Measurements from ENCODE around the gene CDH13.

DNA sequence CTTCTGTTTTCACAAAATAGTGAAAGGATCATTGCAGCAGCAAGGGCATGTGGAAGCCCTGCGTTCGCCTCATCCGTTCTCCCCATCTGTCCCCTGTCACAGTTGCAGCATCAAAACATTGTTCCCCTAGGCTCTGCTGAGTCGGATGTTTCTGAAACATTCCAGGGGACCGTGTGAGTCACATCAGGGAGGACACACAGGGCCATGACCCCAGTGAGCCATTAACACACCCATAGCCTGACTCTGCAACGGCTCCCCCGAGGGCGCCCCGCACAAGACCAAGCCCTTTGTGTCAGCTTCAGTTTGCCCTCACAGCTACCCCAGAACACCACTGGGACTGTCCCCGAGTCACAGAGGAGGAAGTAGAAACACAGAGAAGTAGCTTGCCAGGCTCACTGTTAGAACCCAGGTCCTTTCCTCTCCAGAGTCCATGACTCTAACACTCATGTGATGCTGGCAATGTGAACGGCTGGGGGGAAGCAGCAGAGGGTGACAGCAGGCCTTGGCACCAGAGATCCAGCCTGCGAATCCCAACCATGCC is 1117.7 kb downstream of the CDH13 start:
- no peak for TF ChIP-seq POLR2A (IDR thresholded peaks at IDR 0.05)
- TF ChIP-seq, protein P1, sequence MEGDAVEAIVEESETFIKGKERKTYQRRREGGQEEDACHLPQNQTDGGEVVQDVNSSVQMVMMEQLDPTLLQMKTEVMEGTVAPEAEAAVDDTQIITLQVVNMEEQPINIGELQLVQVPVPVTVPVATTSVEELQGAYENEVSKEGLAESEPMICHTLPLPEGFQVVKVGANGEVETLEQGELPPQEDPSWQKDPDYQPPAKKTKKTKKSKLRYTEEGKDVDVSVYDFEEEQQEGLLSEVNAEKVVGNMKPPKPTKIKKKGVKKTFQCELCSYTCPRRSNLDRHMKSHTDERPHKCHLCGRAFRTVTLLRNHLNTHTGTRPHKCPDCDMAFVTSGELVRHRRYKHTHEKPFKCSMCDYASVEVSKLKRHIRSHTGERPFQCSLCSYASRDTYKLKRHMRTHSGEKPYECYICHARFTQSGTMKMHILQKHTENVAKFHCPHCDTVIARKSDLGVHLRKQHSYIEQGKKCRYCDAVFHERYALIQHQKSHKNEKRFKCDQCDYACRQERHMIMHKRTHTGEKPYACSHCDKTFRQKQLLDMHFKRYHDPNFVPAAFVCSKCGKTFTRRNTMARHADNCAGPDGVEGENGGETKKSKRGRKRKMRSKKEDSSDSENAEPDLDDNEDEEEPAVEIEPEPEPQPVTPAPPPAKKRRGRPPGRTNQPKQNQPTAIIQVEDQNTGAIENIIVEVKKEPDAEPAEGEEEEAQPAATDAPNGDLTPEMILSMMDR (IDR thresholded peaks at IDR 0.05 in 4 of 5, conservative IDR thresholded peaks at IDR 0.05 in 1 of 5) = no peak
